GM19468 (cell line): ENCODE data around the gene CELF5.
"Not testable (repeated sequence)": the region's sequence is repeated elsewhere in the genome, so short reads cannot be mapped to it uniquely, and the experiment has no call there.

Experiments
- ATAC-seq: cut with Tn5 transposase; IDR thresholded peaks from one replicate; pipeline ENCODE4 v1.9.1; 2021; ENCODE audit warnings: mild to moderate bottlenecking, moderate library complexity, moderate number of reproducible peaks; ENCODE audit not compliant: unreplicated experiment; ENCODE audit errors: extremely low read depth

CELF5 gene

DNA sequence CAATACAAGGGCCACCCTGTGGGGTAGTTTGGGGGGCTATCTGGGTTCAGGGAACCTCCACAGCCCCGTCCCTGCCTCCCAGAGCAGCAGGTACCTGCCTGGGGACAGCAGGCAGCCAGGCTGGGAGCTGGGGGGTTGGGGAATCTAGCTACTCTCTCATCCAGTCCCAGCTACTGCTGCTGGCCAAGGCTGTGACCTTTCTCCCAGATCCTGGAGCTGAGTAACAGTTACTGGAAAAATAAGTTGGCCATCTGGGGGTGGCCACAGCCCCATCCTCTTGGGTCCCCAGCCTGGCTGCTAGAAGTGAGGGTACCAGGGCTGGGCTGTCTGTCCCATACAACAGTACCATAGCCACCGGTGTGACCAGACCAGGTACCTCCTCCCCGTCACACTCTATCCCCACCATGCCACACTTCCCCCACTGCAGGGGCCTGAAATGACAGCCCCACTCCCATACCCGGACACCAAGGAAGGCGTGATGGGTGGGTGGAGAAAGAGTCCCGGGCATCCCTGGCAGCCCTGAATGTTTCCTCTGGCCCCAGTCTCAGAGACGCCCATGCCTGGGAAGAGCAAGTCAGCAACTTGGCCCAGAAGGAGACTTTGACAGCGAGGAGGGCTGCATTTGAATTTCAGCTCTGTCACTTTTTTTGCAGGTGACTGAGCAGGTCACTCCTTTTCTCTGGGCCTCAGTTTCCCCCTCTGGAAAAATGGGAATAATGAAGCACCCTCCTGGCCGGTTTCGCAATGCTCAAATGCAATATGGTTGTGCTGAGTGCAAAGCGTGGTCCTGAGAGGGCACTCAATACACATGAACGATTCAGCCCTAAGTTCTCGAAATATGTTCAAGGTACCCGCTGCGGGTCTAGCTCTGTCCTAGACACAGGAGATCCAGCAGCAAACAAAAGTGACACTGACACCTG, 111.2 kb downstream of the CELF5 start:
- no peak for ATAC-seq

DNA sequence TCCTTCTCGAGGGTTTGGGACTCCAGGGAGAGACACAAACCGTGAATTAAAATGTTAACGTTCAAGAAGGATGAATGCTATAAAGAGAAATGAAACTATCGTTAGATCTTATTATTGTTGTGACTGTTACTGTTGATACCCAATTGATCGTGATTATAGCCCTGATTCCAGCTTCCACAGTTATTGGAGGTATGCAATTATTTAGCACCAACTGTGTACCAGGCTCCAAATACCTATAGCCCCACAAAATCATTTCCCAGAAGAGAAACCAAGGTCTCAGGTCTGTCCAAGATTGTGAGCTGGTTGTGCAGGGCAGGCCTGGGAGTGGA, 111.9 kb downstream of the CELF5 start:
- no peak for ATAC-seq

GRCh38 chr19:3336680-3337523, 112.4 kb downstream of the CELF5 start:
- ATAC-seq: no peak

- no peak for ATAC-seq
Observed at GRCh38 chr19:3338541-3339181, 114.2 kb downstream of the CELF5 start.

- no peak for ATAC-seq
Observed at GRCh38 chr19:3340340-3340739, 115.9 kb downstream of the CELF5 start.

DNA sequence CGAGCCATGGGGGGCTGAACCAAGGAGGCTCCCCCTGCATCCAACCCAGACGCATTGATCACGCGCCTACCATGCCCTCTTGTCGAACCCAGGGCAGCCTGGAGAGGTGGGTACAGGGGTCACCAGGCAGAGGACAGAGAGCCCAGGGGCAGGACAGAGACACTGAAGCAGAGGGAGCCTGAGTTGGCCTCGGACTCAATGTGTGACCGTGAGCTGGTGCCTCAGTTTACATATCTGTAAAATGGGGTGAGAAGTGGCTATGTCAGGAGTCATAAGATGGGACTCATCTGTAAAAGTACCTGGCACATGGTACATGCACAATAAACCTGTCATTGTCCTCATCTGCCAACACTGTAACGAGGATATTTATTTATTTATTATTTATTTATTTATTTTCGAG, 117.8 kb downstream of the CELF5 start:
- no peak for ATAC-seq

GRCh38 chr19:3342962-3343361, 118.5 kb downstream of the CELF5 start:
- not testable (repeated sequence) for ATAC-seq

- ATAC-seq: no peak
Observed at GRCh38 chr19:3343619-3344502, 119.4 kb downstream of the CELF5 start.

DNA sequence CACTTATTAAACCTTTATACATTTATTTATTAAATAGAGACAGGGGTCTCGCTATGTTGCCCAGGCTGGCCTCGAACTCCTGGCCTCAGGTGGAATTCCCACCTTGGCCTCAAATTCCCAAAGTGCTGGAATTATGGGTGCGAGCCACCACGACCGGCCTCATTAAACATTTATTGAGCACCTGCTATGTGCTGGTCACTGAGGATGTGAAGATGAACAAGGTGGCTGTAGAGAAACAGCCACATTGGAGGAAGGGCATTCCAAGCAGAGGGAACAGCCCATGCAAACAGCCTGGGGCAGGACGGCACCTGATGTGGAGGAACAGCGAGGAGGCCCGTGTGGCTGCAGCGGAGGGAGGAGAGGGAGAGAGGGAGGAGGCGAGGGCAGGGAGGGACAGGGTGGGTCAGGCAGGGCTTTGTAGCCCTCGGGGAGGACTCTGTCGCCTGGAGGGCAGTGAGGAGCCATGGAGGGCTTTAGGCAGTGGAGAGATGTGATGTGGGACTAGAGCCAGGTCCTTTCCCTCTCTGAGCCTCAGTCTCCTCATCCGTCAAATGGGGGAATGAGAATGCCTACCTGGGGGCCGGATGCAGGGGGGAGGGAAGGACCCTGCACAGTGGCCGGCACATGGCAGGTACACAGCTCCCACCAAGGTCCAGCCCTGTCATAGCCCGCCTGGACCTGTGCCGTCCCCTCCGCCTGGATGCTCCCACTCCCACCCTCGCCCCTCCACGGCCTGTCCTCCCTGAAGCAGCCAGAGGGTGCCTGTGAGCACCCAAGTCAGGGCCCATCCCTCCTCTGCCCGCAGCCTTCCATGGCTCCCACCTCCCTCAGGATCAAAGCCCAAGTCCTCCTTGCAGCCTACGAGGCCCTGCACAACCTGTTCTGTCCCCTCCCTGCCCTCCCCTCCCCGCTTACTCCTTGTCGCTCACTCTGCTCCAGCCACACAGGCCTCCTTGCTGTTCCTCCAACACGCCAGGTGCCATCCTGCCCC, 120.4 kb downstream of the CELF5 start:
- ATAC-seq: no peak

- no peak for ATAC-seq
Observed at GRCh38 chr19:3345850-3346460, 121.5 kb downstream of the CELF5 start.
